NCI-H2171 (cell line): ENCODE data around the gene EIF3A.
"Not testable (repeated sequence)": the region's sequence is repeated elsewhere in the genome, so short reads cannot be mapped to it uniquely, and the experiment has no call there.

Experiments used
- DNase-seq: peaks from one replicate; lab custom pipeline; 2025; lab: John Stamatoyannopoulos, UW

EIF3A gene

GRCh38 chr10:119051775-119052174, 28.8 kb downstream of the EIF3A start:
- no peak for DNase-seq

GRCh38 chr10:119049777-119050176, 30.8 kb downstream of the EIF3A start:
- no peak for DNase-seq

GRCh38 chr10:119049361-119049760, 31.3 kb downstream of the EIF3A start:
- DNase-seq: no peak

- DNase-seq: no peak
These were observed 35.1 kb downstream of the EIF3A start for GRCh38 chr10:119045561-119045960.

GRCh38 chr10:119042169-119042568, 38.4 kb downstream of the EIF3A start:
- no peak for DNase-seq

- no peak for DNase-seq
These were observed 39.3 kb downstream of the EIF3A start for GRCh38 chr10:119041326-119041725.

- no peak for DNase-seq
These were observed 41.5 kb downstream of the EIF3A start for GRCh38 chr10:119039161-119039560.

- DNase-seq: no peak
These were observed 49.0 kb downstream of the EIF3A start for GRCh38 chr10:119031496-119032059.

GRCh38 chr10:119030421-119031250, 50.0 kb downstream of the EIF3A start:
- peak; percentile 22 for DNase-seq

GRCh38 chr10:119029613-119030420, 50.8 kb downstream of the EIF3A start, which contains the start of gene NANOS1:
Gene NANOS1, plus strand, starts transcription at chr10:119029714. Its CDS starts 88 bp downstream, at chr10:119029802.
- peak; percentile 28 for DNase-seq

- DNase-seq: peak; percentile 81
These were observed 51.6 kb downstream of the EIF3A start for GRCh38 chr10:119028900-119029612.

- DNase-seq: not testable (repeated sequence)
These were observed 52.1 kb downstream of the EIF3A start for GRCh38 chr10:119028445-119028899.

GRCh38 chr10:119026301-119027110, 54.1 kb downstream of the EIF3A start:
- no peak for DNase-seq

- DNase-seq: no peak
These were observed 54.8 kb downstream of the EIF3A start for GRCh38 chr10:119025776-119026175.

GRCh38 chr10:119025336-119025735, 55.3 kb downstream of the EIF3A start:
- DNase-seq: no peak

GRCh38 chr10:119024882-119025281, 55.7 kb downstream of the EIF3A start:
- DNase-seq: no peak

GRCh38 chr10:119023553-119023868, 57.1 kb downstream of the EIF3A start:
- no peak for DNase-seq

- DNase-seq: peak; percentile 26
These were observed 57.6 kb downstream of the EIF3A start for GRCh38 chr10:119022846-119023552.

- no peak for DNase-seq
These were observed 60.0 kb downstream of the EIF3A start for GRCh38 chr10:119020627-119020946.

GRCh38 chr10:119007211-119007574, 73.4 kb downstream of the EIF3A start:
- peak; percentile 42 for DNase-seq
